Measurements from ENCODE around the gene NPTX1.

Gene NPTX1

DNA sequence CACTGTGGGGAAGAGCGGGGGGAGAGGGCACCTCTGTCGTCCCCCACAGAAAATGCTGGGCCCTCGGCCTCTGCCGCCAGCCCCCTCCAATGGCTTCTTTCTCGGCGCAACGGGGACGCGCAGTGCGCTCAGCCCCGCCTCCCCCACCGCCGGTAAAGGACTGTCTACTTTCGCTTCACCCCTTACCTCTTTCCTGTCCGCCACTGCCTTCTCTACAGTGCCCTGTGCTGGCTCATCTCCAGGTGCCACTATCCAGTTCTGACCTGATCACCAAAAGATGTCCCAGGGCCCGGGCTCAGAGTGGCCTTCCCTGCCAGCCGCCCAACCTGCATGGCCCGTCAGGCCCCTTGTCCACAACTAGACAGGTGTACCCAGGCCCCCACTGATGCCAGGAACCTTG, 54.1 kb downstream of the NPTX1 start:
- Histone ChIP-seq H3K4me1 (ENCODE audit: control extremely low read depth in 1 of 4, control insufficient read depth in 4 of 4, insufficient read depth in 4 of 4, low read length in 3 of 4) (peaks cover 0 to 14% (median 10%) of the 10 kb centered on the region in 4 experiments), H3K9me3 (ENCODE audit: control extremely low read depth in 1 of 5, control insufficient read depth in 4 of 5, insufficient read depth in 2 of 5, low read depth in 1 of 5, low read length in 4 of 5) (no peaks in the 10 kb centered on the region), H3K27ac (ENCODE audit: insufficient read depth in 1 of 2, low read depth in 1 of 2, low read length in 2 of 2, poor library complexity in 1 of 2, severe bottlenecking in 2 of 2) (no peak overlapping the region), H3K27me3 (replicated peaks in 2 of 5; ENCODE audit: control insufficient read depth in 4 of 5, insufficient read depth in 5 of 5, low read length in 4 of 5) (no peaks in the 10 kb centered on the region), H3K36me3 (ENCODE audit: control insufficient read depth in 4 of 4, insufficient read depth in 4 of 4, low read length in 3 of 4) (peaks cover 0 to 13% (median 7%) of the 10 kb centered on the region in 4 experiments), H3K4me3 (ENCODE audit: control insufficient read depth in 1 of 7, extremely low read depth in 1 of 7, insufficient read depth in 4 of 7, low read depth in 2 of 7, low read length in 6 of 7) (no peak overlapping the region)
- no peak for DNase-seq
- POLR2A ChIA-PET: no interaction called here
- CTCF ChIA-PET: no interaction called here
- WGBS (ENCODE audit: insufficient coverage): 97% methylated on average over 17 of the region's 18 CpGs

DNA sequence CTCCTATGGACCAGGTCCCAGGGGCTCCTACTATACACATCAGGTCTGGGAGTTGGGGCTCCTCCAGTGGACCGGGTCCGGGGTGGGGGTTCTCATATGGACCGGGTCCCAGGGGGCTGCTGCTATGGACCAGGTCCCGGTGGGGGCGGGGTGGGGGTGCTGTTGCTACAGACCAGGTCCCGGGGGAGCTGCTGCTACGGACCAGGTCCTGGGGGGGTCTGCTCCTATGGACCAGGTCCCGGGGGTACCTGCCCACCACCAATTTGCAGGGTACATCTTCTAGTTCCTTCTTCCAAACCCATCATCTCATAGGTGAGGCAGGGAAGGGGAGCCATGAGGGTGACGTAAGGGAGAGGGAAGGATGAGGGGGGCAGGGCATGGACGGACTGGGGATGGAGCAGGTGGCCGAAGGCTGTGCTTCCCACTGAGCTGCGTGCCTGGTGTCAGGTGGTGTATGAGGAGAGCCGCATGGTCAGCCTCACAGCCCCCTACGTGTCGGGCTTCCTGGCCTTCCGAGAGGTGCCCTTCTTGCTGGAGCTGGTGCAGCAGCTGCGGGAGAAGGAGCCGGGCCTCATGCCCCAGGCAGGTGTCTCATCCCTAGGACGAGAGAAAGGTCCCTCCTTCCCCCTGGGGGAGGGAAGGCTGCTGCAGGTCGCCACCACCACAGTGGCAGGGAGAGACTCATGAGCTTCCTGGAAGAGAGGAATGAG, 54.9 kb downstream of the NPTX1 start:
- WGBS (ENCODE audit: insufficient coverage): 96% methylated on average over 11 of the region's 20 CpGs
- H3K27me3 ChIP-seq (replicated peaks in 2 of 5; ENCODE audit: control insufficient read depth in 4 of 5, insufficient read depth in 5 of 5, low read length in 4 of 5): no peaks in the 10 kb centered on the region
- H3K36me3 ChIP-seq (ENCODE audit: control insufficient read depth in 4 of 4, insufficient read depth in 4 of 4, low read length in 3 of 4): peaks cover 0 to 16% (median 7%) of the 10 kb centered on the region in 4 experiments
- no peaks in the 10 kb centered on the region for H3K9me3 ChIP-seq (ENCODE audit: control extremely low read depth in 1 of 5, control insufficient read depth in 4 of 5, insufficient read depth in 2 of 5, low read depth in 1 of 5, low read length in 4 of 5)
- H3K27ac ChIP-seq (ENCODE audit: insufficient read depth in 1 of 2, low read depth in 1 of 2, low read length in 2 of 2, poor library complexity in 1 of 2, severe bottlenecking in 2 of 2): no peak overlapping the region
- CTCF ChIA-PET: no interaction called here
- DNase-seq: no peak
- POLR2A ChIA-PET: no interaction called here
- H3K4me3 ChIP-seq (ENCODE audit: control insufficient read depth in 1 of 7, extremely low read depth in 1 of 7, insufficient read depth in 4 of 7, low read depth in 2 of 7, low read length in 6 of 7): no peak overlapping the region
- H3K4me1 ChIP-seq (ENCODE audit: control extremely low read depth in 1 of 4, control insufficient read depth in 4 of 4, insufficient read depth in 4 of 4, low read length in 3 of 4): peaks cover 0 to 9% (median 7%) of the 10 kb centered on the region in 4 experiments

DNA sequence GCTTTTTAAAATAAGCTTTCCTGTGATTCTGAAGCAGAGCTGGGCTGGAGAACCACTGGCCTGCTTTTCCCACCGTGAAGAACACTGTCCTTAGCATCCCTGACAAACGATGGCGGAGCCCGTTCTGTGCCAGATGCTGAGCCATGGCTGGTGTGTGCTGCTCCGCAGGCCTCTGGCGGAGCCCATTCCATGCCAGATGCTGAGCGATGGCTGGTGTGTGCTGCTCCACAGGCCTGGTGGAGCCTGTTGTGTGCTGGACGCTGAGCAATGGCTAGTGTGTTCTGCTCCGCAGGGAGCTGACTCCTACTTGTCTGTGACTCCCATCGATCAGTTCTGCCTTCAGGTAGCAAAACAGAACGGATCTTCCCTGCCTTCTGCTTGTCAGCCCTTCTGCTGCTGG, 57.2 kb downstream of the NPTX1 start:
- no peak for DNase-seq
- Histone ChIP-seq H3K4me1 (ENCODE audit: control extremely low read depth in 1 of 4, control insufficient read depth in 4 of 4, insufficient read depth in 4 of 4, low read length in 3 of 4) (peaks cover 0 to 24% (median 18%) of the 10 kb centered on the region in 4 experiments), H3K4me3 (ENCODE audit: control insufficient read depth in 1 of 7, extremely low read depth in 1 of 7, insufficient read depth in 4 of 7, low read depth in 2 of 7, low read length in 6 of 7) (no peak overlapping the region), H3K9me3 (ENCODE audit: control extremely low read depth in 1 of 5, control insufficient read depth in 4 of 5, insufficient read depth in 2 of 5, low read depth in 1 of 5, low read length in 4 of 5) (no peaks in the 10 kb centered on the region), H3K27ac (ENCODE audit: insufficient read depth in 1 of 2, low read depth in 1 of 2, low read length in 2 of 2, poor library complexity in 1 of 2, severe bottlenecking in 2 of 2) (no peak overlapping the region), H3K36me3 (ENCODE audit: control insufficient read depth in 4 of 4, insufficient read depth in 4 of 4, low read length in 3 of 4) (peaks cover 0 to 16% (median 7%) of the 10 kb centered on the region in 4 experiments), H3K27me3 (replicated peaks in 2 of 5; ENCODE audit: control insufficient read depth in 4 of 5, insufficient read depth in 5 of 5, low read length in 4 of 5) (peaks cover 0 to 5% (median 1%) of the 10 kb centered on the region in 5 experiments)
- 100% methylated on average over 11 of the region's 11 CpGs for WGBS (ENCODE audit: insufficient coverage)
- CTCF ChIA-PET: interaction anchor here (0.7 kb wide), 1 partner anchor 159 kb away, joined by 3 read pairs; no protein-coding TSS in a partner anchor
- POLR2A ChIA-PET: no interaction called here

DNA sequence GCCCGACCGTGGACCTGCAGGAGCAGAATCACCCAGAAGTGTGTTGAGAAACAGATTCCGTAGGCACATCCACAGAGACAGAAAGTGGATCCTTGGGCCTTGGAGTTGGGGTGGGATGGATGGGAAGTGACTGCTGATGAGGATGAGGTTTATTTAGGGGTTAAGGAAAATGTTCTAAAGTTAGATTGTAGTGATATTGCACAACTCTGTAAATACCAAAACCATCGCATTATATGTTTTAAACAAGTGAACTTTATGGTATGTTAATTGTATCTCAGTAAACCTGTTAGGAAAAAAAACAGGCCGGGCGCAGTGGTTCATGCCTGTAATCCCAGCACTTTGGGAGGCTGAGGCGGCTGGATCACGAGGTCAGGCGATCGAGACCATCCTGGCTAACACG, 57.8 kb downstream of the NPTX1 start:
- no peak for DNase-seq
- 95% methylated on average over 10 of the region's 11 CpGs for whole genome bisulfite sequencing (ENCODE audit: insufficient coverage)
- ChIA-PET POLR2A (no interaction called here), CTCF (interaction anchor here (1.3 kb wide), 1 partner anchor 8 kb away, joined by 5 read pairs; no protein-coding TSS in a partner anchor)
- Histone ChIP-seq H3K4me3 (ENCODE audit: control insufficient read depth in 1 of 7, extremely low read depth in 1 of 7, insufficient read depth in 4 of 7, low read depth in 2 of 7, low read length in 6 of 7) (no peak overlapping the region), H3K27ac (ENCODE audit: insufficient read depth in 1 of 2, low read depth in 1 of 2, low read length in 2 of 2, poor library complexity in 1 of 2, severe bottlenecking in 2 of 2) (no peak overlapping the region), H3K4me1 (ENCODE audit: control extremely low read depth in 1 of 4, control insufficient read depth in 4 of 4, insufficient read depth in 4 of 4, low read length in 3 of 4) (peaks cover 0 to 23% (median 16%) of the 10 kb centered on the region in 4 experiments), H3K36me3 (ENCODE audit: control insufficient read depth in 4 of 4, insufficient read depth in 4 of 4, low read length in 3 of 4) (peaks cover 0 to 16% (median 7%) of the 10 kb centered on the region in 4 experiments), H3K27me3 (replicated peaks in 2 of 5; ENCODE audit: control insufficient read depth in 4 of 5, insufficient read depth in 5 of 5, low read length in 4 of 5) (peaks cover 0 to 11% (median 7%) of the 10 kb centered on the region in 5 experiments), H3K9me3 (ENCODE audit: control extremely low read depth in 1 of 5, control insufficient read depth in 4 of 5, insufficient read depth in 2 of 5, low read depth in 1 of 5, low read length in 4 of 5) (no peaks in the 10 kb centered on the region)

Measured in common myeloid progenitor, CD34-positive (primary cell).